NOMO-1 treated with DMSO at 0.1 percent for 48 hours (cell line): ENCODE data around the gene OR1M1.

Source experiments
- DNase-seq: peaks from one replicate; lab custom pipeline; 2025; ENCODE audit not compliant: unreplicated experiment; lab: John Stamatoyannopoulos, UW

Gene OR1M1

DNA sequence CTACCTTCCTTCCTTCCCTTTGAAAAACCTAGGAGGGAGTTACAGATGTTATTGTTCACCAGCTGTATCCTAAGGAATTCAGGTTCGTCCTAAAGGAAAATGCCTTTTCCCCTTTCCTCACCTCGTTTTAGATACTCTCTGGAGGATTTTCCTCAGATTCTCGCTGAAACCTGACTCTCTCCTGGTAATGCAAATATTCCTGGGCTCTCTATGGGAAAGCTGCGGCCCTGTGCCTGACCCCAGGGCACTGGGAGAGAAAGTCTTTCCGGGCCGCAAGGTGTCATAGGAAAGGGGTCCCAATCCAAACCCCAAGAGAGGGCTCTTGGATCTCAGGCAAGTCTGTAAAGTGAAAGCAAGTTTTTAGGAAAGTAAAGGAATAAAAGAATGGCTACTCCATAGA, 13.1 kb upstream of the OR1M1 start:
- no peak for DNase-seq

DNA sequence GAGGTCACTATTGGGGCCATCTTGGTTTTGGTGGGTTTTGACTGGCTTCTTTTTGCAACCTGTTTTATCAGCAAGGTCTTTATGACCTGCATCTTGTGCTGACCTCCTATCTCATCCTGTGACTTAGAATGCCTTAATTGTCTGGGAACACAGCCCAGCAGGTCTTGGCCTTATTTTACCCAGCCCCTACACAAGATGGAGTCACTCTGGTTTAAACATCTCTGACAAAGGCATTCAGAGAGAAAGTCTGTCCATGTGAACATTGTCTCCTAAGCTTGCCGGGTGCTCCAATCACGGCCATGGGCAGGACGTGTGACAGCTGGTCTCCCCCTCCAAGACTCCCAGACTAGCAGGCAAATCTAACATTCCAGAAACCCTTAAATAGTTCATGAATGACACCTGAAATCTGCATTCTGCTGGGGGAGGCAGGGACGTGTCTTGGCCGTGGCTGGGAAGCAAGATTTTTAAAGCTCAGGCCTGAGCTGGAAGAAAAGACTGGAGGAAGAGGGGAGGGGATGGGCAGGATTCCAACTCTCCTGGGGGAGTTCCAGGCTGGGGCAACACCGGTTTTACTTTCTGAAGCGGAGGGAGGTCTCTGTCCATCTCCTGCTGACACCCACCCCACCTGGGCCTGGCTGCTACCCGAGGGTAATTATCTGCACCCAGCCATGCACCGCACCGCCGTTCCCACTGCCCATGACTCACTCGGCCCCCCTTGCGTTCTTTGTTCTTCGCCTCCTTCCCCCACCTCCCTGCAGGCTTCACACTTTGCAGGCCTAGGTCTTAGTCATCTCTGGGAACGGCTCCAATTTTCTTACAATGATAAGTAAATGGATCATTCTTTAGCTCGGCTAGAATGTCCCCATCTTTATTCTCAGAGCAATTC, 11.6 kb upstream of the OR1M1 start:
- no peak for DNase-seq

DNA sequence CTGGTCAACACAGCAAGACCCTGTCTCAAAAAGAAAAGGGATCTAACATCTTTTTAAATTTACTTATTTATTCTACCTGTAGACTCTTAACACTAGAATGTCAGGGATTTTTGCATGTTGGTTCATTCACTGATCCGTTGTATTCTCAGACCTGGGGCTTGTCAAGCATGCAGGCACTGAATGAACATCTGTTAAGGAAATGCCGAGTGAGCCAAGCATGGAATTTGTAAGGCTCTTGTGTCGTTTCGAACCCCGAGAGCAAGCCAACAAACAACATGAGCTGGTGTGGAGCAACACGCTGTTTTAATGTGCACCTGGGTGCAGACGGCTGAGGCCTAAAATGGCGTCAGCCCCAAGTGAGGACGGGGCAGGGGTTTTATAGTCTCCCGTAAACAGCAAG, 10.0 kb upstream of the OR1M1 start:
- no peak for DNase-seq

DNA sequence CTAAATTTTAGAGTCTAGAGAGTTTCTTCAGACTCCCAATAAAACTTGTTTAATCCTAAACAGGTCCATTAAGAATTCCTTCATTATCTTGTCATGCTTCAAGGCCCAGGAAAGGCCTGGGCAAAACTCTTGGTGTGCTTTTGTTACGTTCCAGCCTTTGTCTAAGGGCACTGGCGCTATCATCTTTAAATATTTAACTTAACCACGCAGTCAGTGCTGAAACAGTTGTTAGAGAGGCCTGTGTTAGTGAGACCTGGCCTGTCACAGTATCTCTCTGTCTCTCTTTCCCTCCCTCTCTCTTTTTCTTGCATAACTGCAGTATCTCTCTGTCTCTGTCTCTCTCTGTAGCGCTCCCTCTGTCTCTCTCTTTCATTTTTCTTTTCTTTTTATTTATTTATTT, 8.2 kb upstream of the OR1M1 start:
- no peak for DNase-seq

DNA sequence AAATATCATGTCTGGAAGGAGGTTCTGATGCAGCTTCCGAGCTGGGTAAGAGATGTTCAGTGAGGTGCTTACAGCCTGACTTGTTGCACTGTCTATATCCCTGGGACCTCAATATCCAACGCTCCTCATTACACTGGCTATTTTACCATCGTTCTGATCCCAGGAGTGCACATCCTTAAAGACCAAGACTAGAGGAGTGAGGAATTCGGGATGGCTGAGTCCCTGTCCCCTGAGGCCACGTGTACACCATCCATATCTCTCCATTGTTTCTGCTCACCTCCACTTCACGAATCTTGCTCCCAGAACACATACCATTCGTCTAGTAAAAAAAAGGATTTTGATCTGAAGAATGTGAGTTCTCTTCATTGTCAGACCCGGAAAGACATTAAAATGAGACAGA, 20.5 kb downstream of the OR1M1 start, which contains the start of gene OR7G2:
Gene OR7G2, minus strand, starts transcription at position 101 of the 400 bp plus-strand sequence. CDS start 4,232 bp downstream, outside the sequence.
- no peak for DNase-seq

DNA sequence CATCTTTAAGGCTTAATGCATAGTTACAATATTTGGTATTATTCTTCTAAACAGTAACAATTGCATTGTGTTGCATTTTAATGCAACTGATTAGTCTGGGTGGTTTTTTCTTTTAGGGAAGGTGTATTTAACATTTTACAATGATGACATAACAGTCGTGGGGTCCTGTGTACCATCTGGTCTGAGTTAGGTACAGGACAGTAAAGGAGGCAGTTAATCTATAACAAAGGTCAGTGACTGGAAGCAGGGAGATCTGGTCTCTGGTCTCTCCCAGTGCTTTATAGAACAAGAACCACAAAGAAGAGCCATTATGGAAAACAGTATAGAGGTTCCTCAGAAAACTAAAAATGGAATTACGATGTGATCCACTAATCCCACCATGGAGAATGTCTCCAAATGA, 23.1 kb downstream of the OR1M1 start:
- DNase-seq, result no peak

DNA sequence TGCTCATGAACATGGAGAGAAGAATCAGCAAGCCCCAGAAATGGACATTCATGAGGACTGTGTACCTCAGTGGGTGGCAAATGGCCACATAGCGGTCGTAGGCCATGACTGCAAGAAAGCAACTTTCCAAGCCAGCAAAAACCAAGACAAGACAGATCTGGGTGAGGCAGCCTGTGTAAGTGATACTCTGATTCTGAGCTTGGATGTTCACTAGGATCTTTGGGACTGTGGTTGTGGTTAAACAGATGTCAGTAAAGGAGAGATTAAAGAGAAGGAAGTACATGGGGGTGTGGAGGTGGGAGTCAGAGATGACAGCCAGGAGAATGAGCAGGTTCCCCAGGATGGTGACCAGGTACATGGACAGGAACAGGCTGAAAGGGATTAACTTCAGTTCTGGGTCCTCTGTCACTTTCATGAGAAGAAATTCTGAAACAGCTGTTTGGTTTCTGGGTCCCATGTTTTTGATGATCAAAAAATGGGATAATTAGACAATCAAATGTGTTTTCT, 28.5 kb downstream of the OR1M1 start, which contains the start of gene OR7G1:
Gene OR7G1, minus strand, starts transcription at position 457 of the 507 bp plus-strand sequence. Its CDS starts 0 bp downstream, at position 457.
- DNase-seq, result no peak

DNA sequence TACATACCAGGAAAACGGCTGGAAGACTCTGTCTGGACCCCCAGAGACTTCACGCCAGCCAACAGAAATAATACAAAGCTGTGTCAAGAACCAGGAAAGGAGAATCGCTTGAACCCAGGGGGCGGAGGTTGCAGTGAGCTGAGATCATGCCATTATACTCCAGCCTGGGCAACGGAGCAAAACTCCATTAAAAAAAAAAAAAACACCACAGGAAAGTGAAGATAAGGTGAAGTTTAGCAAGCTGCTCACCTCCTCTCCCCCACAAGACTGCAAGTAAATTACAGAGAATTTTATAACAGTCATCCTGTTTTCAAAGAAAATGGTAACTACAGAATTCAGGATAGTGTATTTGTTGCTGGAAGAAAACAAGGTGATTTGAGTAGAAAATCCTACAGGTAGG, 29.7 kb downstream of the OR1M1 start:
- DNase-seq, result no peak

DNA sequence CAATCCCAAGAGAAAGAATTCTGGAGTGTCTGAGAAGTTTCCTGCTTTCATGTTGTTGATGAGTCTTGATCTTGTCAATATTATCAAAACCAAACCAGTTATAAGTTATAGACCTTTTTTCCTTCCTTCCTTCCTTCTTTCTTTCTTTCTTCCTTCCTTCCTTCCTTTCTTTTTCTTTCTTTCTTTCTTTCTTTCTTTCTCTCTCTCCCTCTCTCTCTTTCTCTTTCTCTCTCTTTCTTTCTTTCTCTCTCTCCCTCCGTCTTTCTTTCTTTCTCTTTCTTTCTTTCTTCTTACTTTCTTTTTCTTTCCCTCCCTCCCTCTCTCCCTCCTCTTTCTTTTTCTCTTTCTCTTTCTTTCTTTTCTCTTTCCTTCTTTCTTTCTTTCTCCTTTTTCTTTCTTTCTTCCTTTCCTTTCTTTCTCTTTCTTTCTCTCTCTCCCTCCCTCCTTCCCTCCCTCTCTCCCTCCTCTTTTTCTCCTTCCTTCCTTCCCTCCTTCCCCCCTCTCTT, 40.1 kb downstream of the OR1M1 start, which contains the start of gene OR7G3:
Gene OR7G3, minus strand, starts transcription at position 51 of the 506 bp plus-strand sequence. Its CDS starts 0 bp downstream, at position 51.
- no peak for DNase-seq

DNA sequence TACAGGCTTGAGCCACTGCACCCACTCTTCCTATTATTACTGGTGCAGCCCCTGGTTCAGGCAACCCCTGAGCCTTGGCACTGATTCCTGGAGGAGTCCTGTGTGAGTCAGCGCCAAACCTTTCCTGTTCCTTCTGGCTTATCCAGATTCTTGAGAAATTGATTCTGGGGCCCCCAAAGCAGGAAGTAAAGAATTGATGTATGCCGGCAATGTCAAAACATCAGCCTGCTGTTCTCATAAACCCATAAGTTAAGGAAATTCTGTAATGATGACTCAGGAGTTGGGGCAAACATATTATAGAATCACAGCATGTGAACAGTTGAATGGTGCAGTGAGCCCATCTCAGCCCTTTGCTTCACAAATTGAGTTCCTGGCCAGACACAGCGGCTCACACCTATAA, 41.3 kb downstream of the OR1M1 start:
- peak; percentile 8 for DNase-seq

DNA sequence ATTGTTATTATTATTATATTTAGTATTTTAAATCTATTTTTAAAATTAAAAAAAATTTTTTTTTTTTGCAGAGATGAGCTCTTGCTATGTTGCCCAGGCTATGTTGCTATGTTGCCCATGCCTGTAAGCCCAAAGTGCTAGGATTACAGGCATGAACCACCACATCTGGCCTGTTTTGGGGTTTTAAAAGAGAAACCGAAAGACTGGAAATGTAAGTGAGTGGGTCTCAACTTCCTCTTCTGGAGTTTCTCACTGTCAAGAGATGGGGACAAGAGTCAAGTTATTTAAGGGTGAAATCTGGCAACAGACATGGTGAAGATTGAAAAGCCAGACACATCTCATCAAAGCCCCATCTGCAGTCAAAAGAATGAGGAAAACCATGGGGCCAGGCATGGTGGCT, 44.1 kb downstream of the OR1M1 start:
- peak; percentile 52 for DNase-seq

DNA sequence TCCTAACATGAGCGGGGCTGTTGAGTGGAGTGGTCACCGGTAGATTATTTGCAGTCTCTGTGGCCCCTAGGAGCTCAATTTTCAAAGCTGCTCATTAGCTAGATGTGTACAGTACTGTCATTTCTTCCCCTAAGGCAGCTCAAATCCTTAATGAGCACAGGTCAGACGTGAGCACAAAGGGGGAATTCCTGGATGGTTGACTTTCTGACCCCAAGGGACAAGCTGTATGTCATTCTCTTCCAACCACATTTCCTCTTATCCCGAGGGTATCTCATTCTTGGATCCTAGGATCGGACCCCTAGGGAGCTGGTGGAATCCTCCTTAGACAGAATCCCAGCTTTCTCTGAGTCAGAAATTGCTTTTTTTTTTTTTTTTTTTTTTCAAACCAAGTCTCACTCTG, 45.6 kb downstream of the OR1M1 start:
- no peak for DNase-seq

DNA sequence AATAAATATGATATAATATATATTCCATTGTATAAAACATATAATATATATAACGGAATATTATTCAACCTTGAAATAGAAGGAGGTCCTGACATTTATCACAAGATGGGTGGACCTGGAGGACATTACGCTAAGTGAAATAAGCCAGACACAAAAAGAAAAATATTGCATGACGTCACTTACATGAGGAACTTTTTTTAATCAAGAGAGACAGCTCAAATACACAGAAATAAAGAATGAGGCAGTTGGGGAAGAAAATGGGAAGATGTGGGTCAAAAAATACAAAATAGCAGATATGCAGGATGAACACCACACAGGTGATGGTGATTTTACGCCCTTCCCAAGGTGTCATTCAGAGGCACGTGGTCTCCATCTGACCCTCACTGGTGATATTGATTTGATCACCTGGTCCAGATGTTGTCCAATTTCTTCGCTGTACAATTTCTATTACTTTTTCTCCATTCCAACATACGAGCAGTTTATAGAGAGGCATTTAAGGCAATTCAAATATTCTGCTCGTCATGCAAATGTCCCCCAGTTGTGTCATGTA, 52.8 kb downstream of the OR1M1 start:
- DNase-seq, result peak; percentile 58

DNA sequence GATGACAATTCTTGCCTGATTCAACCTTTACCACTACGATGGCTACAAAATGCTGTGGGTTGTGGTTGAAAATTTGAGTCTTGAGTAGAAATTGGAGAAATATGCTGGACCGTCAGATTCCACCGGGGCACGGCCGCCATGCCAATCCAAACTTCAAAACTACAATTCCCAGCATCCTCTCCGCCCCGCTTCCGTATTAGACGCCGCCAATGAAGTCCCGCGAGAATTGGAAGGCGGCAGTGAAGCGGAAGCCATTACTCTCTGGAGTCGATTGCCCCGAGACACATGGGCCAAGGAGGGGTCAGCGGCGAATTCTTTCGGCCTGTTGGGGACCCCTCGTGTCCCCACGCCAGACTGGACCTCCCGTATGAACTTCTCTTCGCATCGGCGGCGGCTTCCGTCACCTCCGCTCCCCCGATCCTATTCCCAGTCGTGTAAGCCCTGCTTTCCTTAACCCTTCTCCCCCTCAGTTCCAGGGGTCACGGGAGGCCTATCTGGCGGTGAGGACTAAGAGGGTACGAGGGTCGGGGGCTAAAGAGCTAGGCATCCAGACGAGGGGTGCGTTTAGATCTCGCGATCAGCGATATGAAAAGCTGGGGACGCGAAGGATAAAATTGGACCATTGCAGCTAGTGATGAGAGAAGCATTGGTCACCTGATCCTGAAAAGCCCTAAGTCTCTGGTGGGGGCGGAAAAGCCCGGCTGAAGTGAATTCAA, 53.5 kb downstream of the OR1M1 start, which contains the start of gene ZNF317:
Gene ZNF317, plus strand, starts transcription at position 239 of the 716 bp plus-strand sequence. CDS start 15,620 bp downstream, outside the sequence.
- peak; percentile 92 for DNase-seq

DNA sequence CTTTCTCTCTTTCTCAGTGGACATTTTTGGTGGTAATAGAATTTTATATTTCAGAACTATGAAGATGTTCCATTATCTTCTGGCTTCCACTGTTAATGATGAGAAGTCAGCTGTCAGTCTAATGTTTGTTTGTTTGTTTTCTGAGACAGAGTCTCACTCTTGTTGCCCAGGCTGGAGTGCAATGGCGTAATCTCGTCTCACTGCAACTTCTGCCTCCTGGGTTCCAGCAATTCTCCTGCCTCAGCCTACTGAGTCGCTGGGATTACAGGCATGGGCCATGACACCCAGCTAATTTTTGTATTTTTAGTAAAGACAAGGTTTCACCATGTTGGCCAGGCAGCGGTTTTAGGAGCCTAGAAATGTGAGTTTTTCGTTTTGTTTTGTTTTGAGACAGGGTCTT, 58.1 kb downstream of the OR1M1 start:
- DNase-seq, result no peak
